ENCODE results near the gene SLC25A18.
"Not testable (repeated sequence)": the region's sequence is repeated elsewhere in the genome, so short reads cannot be mapped to it uniquely, and the experiment has no call there.

The SLC25A18 gene

GRCh38 chr22:17612057-17612456 is 48.8 kb downstream of the SLC25A18 start:
- no peak for DNase-seq

- no peak for DNase-seq
These were observed 50.0 kb downstream of the SLC25A18 start for GRCh38 chr22:17613280-17613679.

- no peak for DNase-seq
These were observed 64.7 kb downstream of the SLC25A18 start for GRCh38 chr22:17627961-17628405.

GRCh38 chr22:17628406-17629172 is 65.3 kb downstream of the SLC25A18 start, which contains the start of gene ATP6V1E1:
TSS of gene ATP6V1E1 (minus strand) at chr22:17628749. CDS start at chr22:17628635, 114 bp downstream.
- DNase-seq: peak; percentile 93

- DNase-seq: no peak
These were observed 65.8 kb downstream of the SLC25A18 start for GRCh38 chr22:17629173-17629489.

- DNase-seq: no peak
These were observed 66.3 kb downstream of the SLC25A18 start for GRCh38 chr22:17629641-17630040.

- no peak for DNase-seq
These were observed 67.8 kb downstream of the SLC25A18 start for GRCh38 chr22:17631076-17631565.

GRCh38 chr22:17633217-17633997 is 70.1 kb downstream of the SLC25A18 start:
- DNase-seq: no peak

- no peak for DNase-seq
These were observed 70.7 kb downstream of the SLC25A18 start for GRCh38 chr22:17633998-17634323.

- DNase-seq: no peak
These were observed 71.4 kb downstream of the SLC25A18 start for GRCh38 chr22:17634696-17635095.

GRCh38 chr22:17636850-17637249 is 73.6 kb downstream of the SLC25A18 start:
- DNase-seq: not testable (repeated sequence)

GRCh38 chr22:17637490-17638181 is 74.3 kb downstream of the SLC25A18 start:
- DNase-seq: no peak

- DNase-seq: no peak
These were observed 74.8 kb downstream of the SLC25A18 start for GRCh38 chr22:17638182-17638431.

- DNase-seq: peak; percentile 90
These were observed 75.3 kb downstream of the SLC25A18 start, which contains the start of gene BCL2L13 for GRCh38 chr22:17638432-17639246. TSS of gene BCL2L13 (plus strand) at chr22:17638757. CDS start at chr22:17655712, 16,955 bp downstream.

GRCh38 chr22:17639247-17639741 is 76.0 kb downstream of the SLC25A18 start:
- DNase-seq: peak; percentile 8
